NB4 (cell line): ENCODE measurements around the gene SSR1.

Experiments
- POLR2A ChIP-seq: IDR thresholded peaks from 2 replicates; pipeline ENCODE4 v1.6.1; 2011; ENCODE audit warnings: mild to moderate bottlenecking; ENCODE audit not compliant: insufficient read length; ENCODE audit errors: extremely low read depth
- TF ChIP-seq, protein P1 (sequence below): IDR thresholded peaks from one replicate; pipeline ENCODE4 v1.5.1; 2012; ENCODE audit warnings: low read depth, low read length

DNA sequence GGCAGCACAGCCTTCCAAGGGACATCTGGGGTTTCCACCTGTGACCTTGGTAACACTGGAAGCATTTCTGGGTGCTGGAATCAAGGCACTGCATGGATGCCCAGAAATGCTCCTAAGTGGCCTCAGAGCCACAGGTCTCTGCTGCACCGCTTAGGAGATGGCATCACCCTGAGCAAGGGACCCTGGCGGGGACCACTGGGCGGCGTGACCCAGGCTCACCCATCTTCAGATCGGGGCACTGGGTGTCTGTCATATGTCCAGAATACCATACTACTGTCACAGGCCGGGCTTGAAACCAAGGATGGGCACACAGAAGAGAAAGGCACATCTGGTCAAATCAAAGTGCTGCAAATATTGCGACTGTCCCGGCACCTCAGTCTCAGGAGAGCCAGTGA is 45.9 kb downstream of the SSR1 start:
- TF ChIP-seq, protein P1, sequence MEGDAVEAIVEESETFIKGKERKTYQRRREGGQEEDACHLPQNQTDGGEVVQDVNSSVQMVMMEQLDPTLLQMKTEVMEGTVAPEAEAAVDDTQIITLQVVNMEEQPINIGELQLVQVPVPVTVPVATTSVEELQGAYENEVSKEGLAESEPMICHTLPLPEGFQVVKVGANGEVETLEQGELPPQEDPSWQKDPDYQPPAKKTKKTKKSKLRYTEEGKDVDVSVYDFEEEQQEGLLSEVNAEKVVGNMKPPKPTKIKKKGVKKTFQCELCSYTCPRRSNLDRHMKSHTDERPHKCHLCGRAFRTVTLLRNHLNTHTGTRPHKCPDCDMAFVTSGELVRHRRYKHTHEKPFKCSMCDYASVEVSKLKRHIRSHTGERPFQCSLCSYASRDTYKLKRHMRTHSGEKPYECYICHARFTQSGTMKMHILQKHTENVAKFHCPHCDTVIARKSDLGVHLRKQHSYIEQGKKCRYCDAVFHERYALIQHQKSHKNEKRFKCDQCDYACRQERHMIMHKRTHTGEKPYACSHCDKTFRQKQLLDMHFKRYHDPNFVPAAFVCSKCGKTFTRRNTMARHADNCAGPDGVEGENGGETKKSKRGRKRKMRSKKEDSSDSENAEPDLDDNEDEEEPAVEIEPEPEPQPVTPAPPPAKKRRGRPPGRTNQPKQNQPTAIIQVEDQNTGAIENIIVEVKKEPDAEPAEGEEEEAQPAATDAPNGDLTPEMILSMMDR = no peak
- no peak for TF ChIP-seq POLR2A
